H1 (cell line): Measurements from ENCODE around the gene IL5. TPM values are rescaled to one million over a fixed set of nuclear protein-coding genes. Genes with fewer than 3 reads are reported as not detected.

ENCODE experiments used
- CTCF ChIA-PET: fragments of 300-600 bp; sonication (Branson Sonifier 250); formaldehyde crosslinking; loops from one replicate; lab custom pipeline; 2021; ENCODE audit not compliant: partially characterized antibody; lab: Charles Lee
- POLR2A ChIA-PET: fragments of 300-600 bp; sonication (Branson Sonifier 250); formaldehyde crosslinking; loops from one replicate; lab custom pipeline; 2021; ENCODE audit warnings: inconsistent platforms; ENCODE audit not compliant: partially characterized antibody; lab: Charles Lee
- DNase-seq, 2 experiments: peaks; one replicate each; pipeline versions ENCODE4 v3.0.0 to v3.0.0-alpha.2; 2010 to 2022; ENCODE audit warnings: low spot score in 2 of 2, low read depth in 1 of 2, mixed read lengths in 1 of 2
- FAIRE-seq: peaks from 2 replicates; lab custom pipeline; 2011; peaks lifted over from hg19 to GRCh38; lab: Jason Lieb, UNC
- H2AFZ ChIP-seq: 2 replicates; pipeline ENCODE4 v1.8.1; 2012; ENCODE audit warnings: low read length, inconsistent platforms
- H2AK5ac ChIP-seq: 2 replicates; pipeline ENCODE4 v1.6.1; 2013; ENCODE audit warnings: low read depth, low read length
- H2BK120ac ChIP-seq: replicated peaks from 2 replicates; pipeline ENCODE3; 2013; ENCODE audit warnings: low read depth, low read length, inconsistent platforms
- H2BK12ac ChIP-seq: 2 replicates; pipeline ENCODE4 v1.6.1; 2013; ENCODE audit warnings: low read depth, low read length
- H2BK15ac ChIP-seq: 2 replicates; pipeline ENCODE4 v1.6.1; 2013; ENCODE audit warnings: low read length
- H2BK20ac ChIP-seq: 2 replicates; pipeline ENCODE4 v1.6.1; 2013; ENCODE audit warnings: low read length
- H2BK5ac ChIP-seq: 2 replicates; pipeline ENCODE4 v1.6.1; 2013; ENCODE audit warnings: low read depth, low read length
- H3K14ac ChIP-seq: 2 replicates; pipeline ENCODE4 v1.6.1; 2013; ENCODE audit warnings: inconsistent platforms; ENCODE audit not compliant: insufficient read length
- H3K18ac ChIP-seq: 2 replicates; pipeline ENCODE4 v1.6.1; 2013; ENCODE audit warnings: low read length; ENCODE audit errors: extremely low read depth
- H3K23ac ChIP-seq: 2 replicates; pipeline ENCODE4 v1.6.1; 2013; ENCODE audit warnings: inconsistent platforms; ENCODE audit not compliant: insufficient read length
- H3K23me2 ChIP-seq: 2 replicates; pipeline ENCODE4 v1.6.1; 2013; ENCODE audit warnings: low read depth, low read length
- H3K27ac ChIP-seq: 2 replicates; pipeline ENCODE4 v1.6.1; 2011; ENCODE audit warnings: low read depth, low read length, inconsistent platforms
- H3K27me3 ChIP-seq, 4 experiments: replicated peaks in 1 of 4; 1 replicate in 1 of 4; 2 replicates in 3 of 4; pipeline versions ENCODE4 v1.6.1 to v1.8.1; 2011 to 2013; ENCODE audit warnings: low read length in 3 of 4, mild to moderate bottlenecking in 3 of 4, inconsistent platforms in 2 of 4, mixed read lengths in 2 of 4, moderate library complexity in 1 of 4; ENCODE audit not compliant: control insufficient read depth in 3 of 4, insufficient read depth in 3 of 4; ENCODE audit errors: extremely low read depth in 1 of 4
- H3K36me3 ChIP-seq, 4 experiments: 2 replicates each; pipeline versions ENCODE4 v1.6.1 to v1.8.1; 2011 to 2013; ENCODE audit warnings: mild to moderate bottlenecking in 4 of 4, low read length in 3 of 4, moderate library complexity in 2 of 4, control low read depth in 1 of 4, inconsistent platforms in 1 of 4; ENCODE audit not compliant: insufficient read depth in 4 of 4, control insufficient read depth in 2 of 4
- H3K4ac ChIP-seq: replicated peaks from 2 replicates; pipeline ENCODE3; 2013; ENCODE audit warnings: low read length, low read depth, mixed read lengths, inconsistent platforms; ENCODE audit not compliant: insufficient read length
- H3K4me1 ChIP-seq, 4 experiments: replicated peaks in 1 of 4; 1 replicate in 1 of 4; 2 replicates in 3 of 4; pipeline versions ENCODE4 v1.6.1 to v1.8.1; 2011 to 2013; ENCODE audit warnings: low read length in 3 of 4, inconsistent platforms in 2 of 4, mixed read lengths in 1 of 4; ENCODE audit not compliant: insufficient read depth in 4 of 4, control insufficient read depth in 3 of 4
- H3K4me2 ChIP-seq, 2 experiments: 2 replicates each; pipeline versions ENCODE4 v1.6.1 to v1.8.1; 2011 to 2013; ENCODE audit warnings: low read depth in 2 of 2, low read length in 2 of 2, control low read depth in 1 of 2, inconsistent platforms in 1 of 2, mild to moderate bottlenecking in 1 of 2; ENCODE audit not compliant: insufficient read depth in 1 of 2
- H3K4me3 ChIP-seq, 4 experiments: fragments of 200-600, 300-600 bp in 1 of 4; sonication (generic), shearing (Covaris generic), sonication (Bioruptor Twin) in 1 of 4; 2 replicates each; pipeline versions ENCODE4 v1.5.1 to v1.8.1; 2011 to 2016; ENCODE audit warnings: low read length in 4 of 4, low read depth in 3 of 4, control low read depth in 2 of 4, inconsistent platforms in 2 of 4, mild to moderate bottlenecking in 2 of 4, mixed read lengths in 1 of 4, moderate library complexity in 1 of 4; ENCODE audit not compliant: insufficient read depth in 2 of 4; ENCODE audit errors: extremely low read depth in 1 of 4
- H3K56ac ChIP-seq: replicated peaks from 2 replicates; pipeline ENCODE3; 2013; ENCODE audit warnings: low read depth, mild to moderate bottlenecking, mixed read lengths, low read length, inconsistent platforms; ENCODE audit not compliant: insufficient read length
- H3K79me1 ChIP-seq: 2 replicates; pipeline ENCODE4 v1.6.1; 2013; ENCODE audit warnings: low read depth, low read length, control low read depth
- H3K79me2 ChIP-seq, 2 experiments: 2 replicates each; pipeline versions ENCODE4 v1.6.1 to v1.8.1; 2012 to 2013; ENCODE audit warnings: low read length in 2 of 2, mild to moderate bottlenecking in 2 of 2, inconsistent platforms in 1 of 2; ENCODE audit not compliant: insufficient read depth in 2 of 2, control insufficient read depth in 1 of 2
- H3K9ac ChIP-seq, 4 experiments: replicated peaks in 1 of 4; 1 replicate in 1 of 4; 2 replicates in 3 of 4; pipeline versions ENCODE4 v1.6.1 to v1.8.1; 2011 to 2013; ENCODE audit warnings: low read depth in 3 of 4, low read length in 3 of 4, control low read depth in 2 of 4, mild to moderate bottlenecking in 2 of 4, moderate library complexity in 2 of 4, inconsistent platforms in 1 of 4; ENCODE audit errors: extremely low read depth in 1 of 4
- H3K9me3 ChIP-seq, 2 experiments: 2 replicates each; pipeline versions ENCODE4 v1.6.1 to v1.8.1; 2012 to 2013; ENCODE audit warnings: mild to moderate bottlenecking in 2 of 2, moderate library complexity in 2 of 2, control low read depth in 1 of 2, inconsistent platforms in 1 of 2, low read depth in 1 of 2, low read length in 1 of 2, mixed read lengths in 1 of 2; ENCODE audit not compliant: insufficient read depth in 2 of 2
- H4K20me1 ChIP-seq, 2 experiments: replicated peaks in 1 of 2; 2 replicates each; pipeline versions ENCODE3 to v1.8.1; 2011 to 2013; ENCODE audit warnings: inconsistent platforms in 2 of 2, low read length in 2 of 2, mild to moderate bottlenecking in 1 of 2; ENCODE audit not compliant: insufficient read depth in 2 of 2, control insufficient read depth in 1 of 2
- H4K5ac ChIP-seq: 2 replicates; pipeline ENCODE4 v1.6.1; 2013; ENCODE audit warnings: low read length, low read depth, mixed read lengths, inconsistent platforms; ENCODE audit not compliant: insufficient read length
- H4K8ac ChIP-seq: 2 replicates; pipeline ENCODE4 v1.8.0; 2013; ENCODE audit warnings: mild to moderate bottlenecking, moderate library complexity, low read length, inconsistent platforms; ENCODE audit not compliant: insufficient read depth; ENCODE audit errors: extremely low read depth
- H4K91ac ChIP-seq: replicated peaks from 2 replicates; pipeline ENCODE3; 2013; ENCODE audit warnings: low read length, mixed read lengths, inconsistent platforms; ENCODE audit not compliant: insufficient read length
- KDM5A ChIP-seq: fragments of 200-600 bp; IDR thresholded peaks from 2 replicates; pipeline ENCODE4 v1.7.1; 2012; ENCODE audit warnings: mild to moderate bottlenecking, low read length, inconsistent platforms, mixed read lengths
- ZNF274 ChIP-seq: IDR thresholded peaks from 2 replicates; pipeline ENCODE4 v1.7.0; 2012; ENCODE audit warnings: low read length, borderline replicate concordance; ENCODE audit errors: extremely low read depth
- WGBS, 2 experiments: shearing (Covaris generic) in 1 of 2; methylation state at CpG; one replicate each; pipeline versions ENCODE4 v1.1.6 to v1.1.7; 2013 to 2015; ENCODE audit warnings: low lambda C conversion rate in 2 of 2, mixed read lengths in 2 of 2, inconsistent platforms in 1 of 2, low coverage in 1 of 2, missing lambda C conversion rate in 1 of 2; ENCODE audit not compliant: insufficient replicate concordance in 2 of 2, insufficient coverage in 1 of 2, insufficient read length in 1 of 2; ENCODE audit errors: extremely low coverage in 1 of 2, missing lambda C conversion rate in 1 of 2; 5-methylcytosine and 5-hydroxymethylcytosine counted together
- polyA plus RNA-seq, 7 experiments: library from polyadenylated mRNA; depleted of rRNA in 3 of 7; stranded (reverse) in 5 of 7; unstranded in 2 of 7; fragments of >200 nt in 5 of 7; fragments of 200-250 nt in 2 of 7; gene quantifications; 1 replicate in 5 of 7; 2 replicates in 1 of 7; 4 replicates in 1 of 7; pipeline versions ENCODE4 v1.2.1 to v1.2.3, GENCODE V29; 2011 to 2013; ENCODE audit warnings: missing spikeins in 2 of 7, mixed read lengths in 2 of 7
- total RNA-seq: library from RNA; stranded (reverse); fragmentation: NEBNext Ultra II Directional; extraction: Animal tissue kit (Norgen Biotek cat#: 25700); gene quantifications from 2 replicates; pipeline ENCODE4 v1.2.1, GENCODE V29; 2021

The IL5 gene
- total and polyA plus RNA-seq, 2 of the 8 experiments (the other 6 are each of a cell fraction or from before 2014, with no cell fraction given): not detected

DNA sequence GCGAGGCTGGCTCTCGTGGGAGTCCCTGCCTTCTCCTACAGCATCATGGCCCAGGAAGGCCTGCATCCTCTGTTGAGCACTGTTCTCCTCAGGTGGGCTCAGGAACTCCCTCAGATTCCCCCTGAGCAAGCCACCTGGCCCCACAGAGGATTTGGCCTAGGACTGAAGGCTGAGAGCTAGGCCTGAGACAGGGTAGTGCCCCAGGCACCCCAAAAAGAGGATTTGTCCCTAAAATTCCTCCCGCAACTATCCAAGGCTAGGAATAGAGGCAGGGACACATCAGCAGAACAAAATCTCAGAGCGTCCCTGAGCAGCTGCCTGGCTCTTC, 41.7 kb downstream of the IL5 start:
- POLR2A ChIA-PET: interaction anchor here (1.0 to 3.4 kb wide), 3 partner anchors 11 to 115 kb away, joined by 3 to 13 read pairs (median 4); partner anchors contain the start of gene IRF1
- Histone ChIP-seq H3K14ac (no peak overlapping the region), H3K36me3 (no peaks in the 10 kb centered on the region), H2AK5ac (no peak overlapping the region), H3K23me2 (peaks cover 5% of the 10 kb centered on the region; the same call in 1 of the 2 replicates), H3K27me3 (no peaks in the 10 kb centered on the region), H3K56ac (no peak overlapping the region), H4K20me1 (no peaks in the 10 kb centered on the region), H3K9ac (no peak overlapping the region), H3K4ac (no peak overlapping the region), H3K4me3 (no peak overlapping the region), H2BK15ac (peak overlapping the region; percentile 6; the same call in 1 of the 2 replicates), H3K79me1 (no peaks in the 10 kb centered on the region), H3K4me2 (no peak overlapping the region), H4K8ac (peak overlapping the region; percentile 62; the same call in 1 of the 2 replicates), H3K9me3 (no peaks in the 10 kb centered on the region), H2BK5ac (0 out of 2 replicates have a peak overlapping the region, but pooled peaks have one; percentile 8), H3K18ac (no peak overlapping the region), H2AFZ (no peak overlapping the region), H3K79me2 (no peaks in the 10 kb centered on the region), H4K91ac (no peak overlapping the region), H3K27ac (no peak overlapping the region), H4K5ac (no peak overlapping the region), H3K23ac (no peak overlapping the region), H2BK20ac (no peak overlapping the region), H3K4me1 (peaks cover 0 to 7% (median 3%) of the 10 kb centered on the region in 4 experiments; a peak in 3 of 7 replicates), H2BK120ac (no peak overlapping the region), H2BK12ac (no peak overlapping the region; the same call in 1 of the 2 replicates)
- FAIRE-seq (no peak), DNase-seq (no peak)
- CTCF ChIA-PET: interaction anchor here (0.7 to 19.9 kb wide), 33 partner anchors 9 to 482 kb away, joined by 3 to 353 read pairs (median 6); partner anchors contain the start of genes IRF1 and SLC22A5
- WGBS, 2 experiments: 88% methylated on average over 4 of the region's 4 CpGs; no CpG with 5 or more reads in 1 of the 2 experiments
- TF ChIP-seq ZNF274 (no peak), KDM5A (no peak)
